Measurements from ENCODE around the gene ZNF714.

- no peak for TF ChIP-seq CTCF (conservative IDR thresholded peaks at IDR 0.05; ENCODE audit: low read depth, low read length)
- TF ChIP-seq EZH2 (IDR thresholded peaks at IDR 0.05; ENCODE audit: low read length, unreplicated experiment), result no peak
- no peak for TF ChIP-seq EZH2phosphoT487 (IDR thresholded peaks at IDR 0.05; ENCODE audit: borderline replicate concordance, low read length)
These were observed 45.9 kb downstream of the ZNF714 start for GRCh38 chr19:21127898-21128297.

Measured in PC-3 (cell line).